ENCODE results near the gene ZC3H18.

ZC3H18 gene

DNA sequence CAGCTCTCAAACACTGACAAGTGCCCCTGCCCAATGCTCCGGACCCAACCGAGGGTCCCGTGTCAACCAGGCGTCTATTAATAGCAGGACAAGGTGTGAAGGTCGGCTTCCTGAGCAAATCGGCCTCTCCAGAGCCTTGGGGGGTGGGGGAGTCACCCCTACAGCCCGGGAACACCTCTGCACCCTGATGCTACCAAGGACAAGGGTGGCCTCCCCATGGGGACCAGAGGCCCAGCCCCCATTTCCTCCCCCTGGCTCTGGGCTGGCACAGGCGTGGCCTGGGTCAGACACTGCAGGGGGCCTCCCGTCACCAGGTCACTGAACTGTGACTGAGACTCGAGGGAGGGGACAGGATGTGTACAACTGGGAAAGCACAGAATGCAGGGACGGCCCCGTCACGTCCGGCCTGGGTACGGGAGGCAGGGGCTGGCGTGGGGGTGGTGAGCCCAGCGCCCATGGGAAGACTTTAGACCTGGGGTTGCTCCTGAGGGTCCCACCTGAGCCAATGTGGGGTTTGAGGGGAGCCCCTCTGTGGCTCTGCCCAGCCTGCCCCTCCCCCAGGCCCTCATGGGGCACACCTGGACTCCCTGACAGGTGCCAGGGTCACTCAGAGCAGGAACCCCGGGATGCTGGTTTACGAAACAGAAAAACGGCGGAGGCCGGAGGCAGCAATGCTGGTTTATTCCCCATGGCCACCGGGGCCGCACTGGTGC lies 81.2 kb downstream of the ZC3H18 start:
- TF ChIP-seq CTCF (IDR thresholded peaks at IDR 0.05; ENCODE audit: insufficient read depth, low read length) = no peak
- TF ChIP-seq, protein P1, sequence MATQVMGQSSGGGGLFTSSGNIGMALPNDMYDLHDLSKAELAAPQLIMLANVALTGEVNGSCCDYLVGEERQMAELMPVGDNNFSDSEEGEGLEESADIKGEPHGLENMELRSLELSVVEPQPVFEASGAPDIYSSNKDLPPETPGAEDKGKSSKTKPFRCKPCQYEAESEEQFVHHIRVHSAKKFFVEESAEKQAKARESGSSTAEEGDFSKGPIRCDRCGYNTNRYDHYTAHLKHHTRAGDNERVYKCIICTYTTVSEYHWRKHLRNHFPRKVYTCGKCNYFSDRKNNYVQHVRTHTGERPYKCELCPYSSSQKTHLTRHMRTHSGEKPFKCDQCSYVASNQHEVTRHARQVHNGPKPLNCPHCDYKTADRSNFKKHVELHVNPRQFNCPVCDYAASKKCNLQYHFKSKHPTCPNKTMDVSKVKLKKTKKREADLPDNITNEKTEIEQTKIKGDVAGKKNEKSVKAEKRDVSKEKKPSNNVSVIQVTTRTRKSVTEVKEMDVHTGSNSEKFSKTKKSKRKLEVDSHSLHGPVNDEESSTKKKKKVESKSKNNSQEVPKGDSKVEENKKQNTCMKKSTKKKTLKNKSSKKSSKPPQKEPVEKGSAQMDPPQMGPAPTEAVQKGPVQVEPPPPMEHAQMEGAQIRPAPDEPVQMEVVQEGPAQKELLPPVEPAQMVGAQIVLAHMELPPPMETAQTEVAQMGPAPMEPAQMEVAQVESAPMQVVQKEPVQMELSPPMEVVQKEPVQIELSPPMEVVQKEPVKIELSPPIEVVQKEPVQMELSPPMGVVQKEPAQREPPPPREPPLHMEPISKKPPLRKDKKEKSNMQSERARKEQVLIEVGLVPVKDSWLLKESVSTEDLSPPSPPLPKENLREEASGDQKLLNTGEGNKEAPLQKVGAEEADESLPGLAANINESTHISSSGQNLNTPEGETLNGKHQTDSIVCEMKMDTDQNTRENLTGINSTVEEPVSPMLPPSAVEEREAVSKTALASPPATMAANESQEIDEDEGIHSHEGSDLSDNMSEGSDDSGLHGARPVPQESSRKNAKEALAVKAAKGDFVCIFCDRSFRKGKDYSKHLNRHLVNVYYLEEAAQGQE (IDR thresholded peaks at IDR 0.05; ENCODE audit: insufficient replicate concordance, low read depth) = no peak
- no peak for TF ChIP-seq SPI1 (IDR thresholded peaks at IDR 0.05; ENCODE audit: borderline replicate concordance, low read depth)
- TF ChIP-seq GABPA (IDR thresholded peaks at IDR 0.05; ENCODE audit: low read depth) = no peak
- no peak for TF ChIP-seq POLR2AphosphoS5 (IDR thresholded peaks at IDR 0.05; ENCODE audit: low read depth)
- H3K27me3 ChIP-seq (ENCODE audit: insufficient read depth, poor library complexity, severe bottlenecking) = no peaks in the 10 kb centered on the region
- H3K4me3 ChIP-seq (replicated peaks; ENCODE audit: insufficient read depth, low read length) = no peak overlapping the region; the same call in 1 of the 2 replicates
- H3K27ac ChIP-seq (replicated peaks) = no peak overlapping the region; the same call in 1 of the 2 replicates
- no peak for DNase-seq (ENCODE audit: low read depth in 1 of 2, low spot score in 1 of 2)

GRCh38 chr16:88651989-88652761 lies 82.0 kb downstream of the ZC3H18 start:
- DNase-seq (ENCODE audit: low read depth in 1 of 2, low spot score in 1 of 2) = no peak
- Histone ChIP-seq H3K27ac (replicated peaks) (no peak overlapping the region), H3K27me3 (ENCODE audit: insufficient read depth, poor library complexity, severe bottlenecking) (no peaks in the 10 kb centered on the region), H3K4me3 (replicated peaks; ENCODE audit: insufficient read depth, low read length) (no peak overlapping the region)
- TF ChIP-seq, protein P1 (IDR thresholded peaks at IDR 0.05; ENCODE audit: insufficient replicate concordance, low read depth) = no peak
- no peak for TF ChIP-seq SPI1 (IDR thresholded peaks at IDR 0.05; ENCODE audit: borderline replicate concordance, low read depth)
- TF ChIP-seq GABPA (IDR thresholded peaks at IDR 0.05; ENCODE audit: low read depth) = no peak
- no peak for TF ChIP-seq CTCF (IDR thresholded peaks at IDR 0.05; ENCODE audit: insufficient read depth, low read length)
- TF ChIP-seq POLR2AphosphoS5 (IDR thresholded peaks at IDR 0.05; ENCODE audit: low read depth) = no peak

GRCh38 chr16:88652762-88653063 lies 82.5 kb downstream of the ZC3H18 start:
- Histone ChIP-seq H3K27me3 (ENCODE audit: insufficient read depth, poor library complexity, severe bottlenecking) (no peaks in the 10 kb centered on the region), H3K27ac (replicated peaks) (no peak overlapping the region), H3K4me3 (replicated peaks; ENCODE audit: insufficient read depth, low read length) (no peak overlapping the region)
- TF ChIP-seq, protein P1 (IDR thresholded peaks at IDR 0.05; ENCODE audit: insufficient replicate concordance, low read depth) = no peak
- no peak for TF ChIP-seq GABPA (IDR thresholded peaks at IDR 0.05; ENCODE audit: low read depth)
- DNase-seq (ENCODE audit: low read depth in 1 of 2, low spot score in 1 of 2) = no peak

Data from HL-60 (cell line).